GM23248 (cell line): ENCODE measurements around the gene NFAT5. TPM values are rescaled to one million over a fixed set of nuclear protein-coding genes. Genes with fewer than 3 reads are reported as not detected.

Experiments
- DNase-seq: peaks from one replicate; pipeline ENCODE4 v3.0.0-alpha.2; 2015
- H2AFZ ChIP-seq: fragments of 200-600 bp; sonication (generic); 2 replicates; pipeline ENCODE4 v1.6.1; 2016; ENCODE audit warnings: antibody characterized with exemption
- H3F3A ChIP-seq: fragments of 200-600 bp; sonication (generic); 2 replicates; pipeline ENCODE4 v1.6.1; 2016; ENCODE audit warnings: mild to moderate bottlenecking, antibody characterized with exemption, mixed run types; ENCODE audit not compliant: insufficient read depth
- H3K27ac ChIP-seq: fragments of 200-600 bp; sonication (generic); 2 replicates; pipeline ENCODE4 v1.5.1; 2016; ENCODE audit warnings: mild to moderate bottlenecking
- H3K27me3 ChIP-seq: fragments of 200-600 bp; sonication (generic); replicated peaks from 2 replicates; pipeline ENCODE4 v1.6.1; 2016; ENCODE audit warnings: mild to moderate bottlenecking; ENCODE audit not compliant: insufficient read depth
- H3K36me3 ChIP-seq: fragments of 200-600 bp; sonication (generic); 2 replicates; pipeline ENCODE4 v1.6.1; 2016; ENCODE audit warnings: low read depth, mild to moderate bottlenecking
- H3K4me1 ChIP-seq: fragments of 200-600 bp; sonication (generic); 2 replicates; pipeline ENCODE4 v1.6.1; 2016; ENCODE audit warnings: mild to moderate bottlenecking; ENCODE audit not compliant: insufficient read depth
- H3K4me2 ChIP-seq: fragments of 200-600 bp; sonication (generic); one replicate; pipeline ENCODE4 v1.6.1; 2016; ENCODE audit warnings: mild to moderate bottlenecking; ENCODE audit not compliant: unreplicated experiment
- H3K4me3 ChIP-seq: fragments of 200-600 bp; sonication (generic); 2 replicates; pipeline ENCODE4 v1.5.1; 2016; ENCODE audit warnings: mild to moderate bottlenecking
- H3K79me2 ChIP-seq: fragments of 200-600 bp; sonication (generic); 2 replicates; pipeline ENCODE4 v1.6.1; 2016; ENCODE audit warnings: mild to moderate bottlenecking; ENCODE audit not compliant: insufficient read depth
- H3K9ac ChIP-seq: fragments of 200-600 bp; sonication (generic); 2 replicates; pipeline ENCODE4 v1.6.1; 2016; ENCODE audit warnings: mild to moderate bottlenecking
- H3K9me2 ChIP-seq: fragments of 200-600 bp; sonication (generic); 2 replicates; pipeline ENCODE4 v1.6.1; 2016; ENCODE audit warnings: mixed run types, mild to moderate bottlenecking, moderate library complexity; ENCODE audit not compliant: insufficient read depth
- H3K9me3 ChIP-seq: fragments of 200-600 bp; sonication (generic); one replicate; pipeline ENCODE4 v1.6.1; 2017; ENCODE audit warnings: low read depth
- H4K20me1 ChIP-seq: fragments of 200-600 bp; sonication (generic); 2 replicates; pipeline ENCODE4 v1.6.0; 2016; ENCODE audit not compliant: insufficient read depth
- EZH2 ChIP-seq: fragments of 200-600 bp; sonication (generic); IDR thresholded peaks from 2 replicates; pipeline ENCODE4 v1.6.1; 2018; ENCODE audit warnings: antibody characterized with exemption, mild to moderate bottlenecking; ENCODE audit not compliant: insufficient read depth, poor library complexity, severe bottlenecking
- EZH2phosphoT487 ChIP-seq: fragments of 200-600 bp; sonication (generic); IDR thresholded peaks from 2 replicates; pipeline ENCODE4 v1.6.1; 2018; ENCODE audit warnings: antibody characterized with exemption, moderate library complexity, mild to moderate bottlenecking, low read depth; ENCODE audit not compliant: insufficient read depth
- WGBS, 2 experiments: methylation state at CpG; one replicate each; pipeline ENCODE4 v1.1.6; 2015 to 2017; ENCODE audit warnings: low lambda C conversion rate in 2 of 2, low coverage in 1 of 2; ENCODE audit errors: missing lambda C conversion rate in 2 of 2; 5-methylcytosine and 5-hydroxymethylcytosine counted together
- in situ Hi-C: fragments of 300-500 bp; cut with MboI; formaldehyde crosslinking; loops from 2 replicates; pipeline ENCODE4 v1.15.0; 2020
- polyA plus RNA-seq: library from polyadenylated mRNA; unstranded; fragments of >200 nt; fragmentation: Nextera tagmentation; extraction: Ambion mirVana; gene quantifications from 2 replicates; pipeline ENCODE4 v1.2.1, GENCODE V29; 2016
- total RNA-seq: library from RNA; depleted of rRNA; stranded (reverse); fragments of >200 nt; shearing (Covaris generic); gene quantifications from 2 replicates; pipeline ENCODE4 v1.2.3, GENCODE V29; 2014

The NFAT5 gene
- total and polyA plus RNA-seq, 2 experiments from 2014 or later, result 8.0 to 9.8 TPM

DNA sequence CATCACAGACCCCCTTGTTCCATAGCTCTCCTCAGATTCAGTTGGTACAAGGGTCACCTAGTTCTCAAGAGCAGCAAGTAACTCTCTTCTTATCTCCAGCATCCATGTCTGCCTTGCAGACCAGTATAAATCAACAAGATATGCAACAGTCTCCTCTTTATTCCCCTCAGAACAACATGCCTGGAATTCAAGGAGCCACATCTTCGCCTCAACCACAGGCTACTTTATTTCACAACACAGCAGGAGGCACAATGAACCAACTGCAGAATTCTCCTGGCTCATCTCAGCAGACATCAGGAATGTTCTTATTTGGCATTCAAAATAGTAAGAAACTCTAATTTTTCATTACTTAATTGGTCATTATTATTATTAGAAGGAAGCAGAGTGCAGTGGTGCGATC lies 128.2 kb downstream of the NFAT5 start:
- peaks cover 72% of the 10 kb centered on the region for H3F3A ChIP-seq
- H3K36me3 ChIP-seq, result peaks cover 83% of the 10 kb centered on the region
- H4K20me1 ChIP-seq, result no peaks in the 10 kb centered on the region
- H3K4me1 ChIP-seq, result peaks cover 8% of the 10 kb centered on the region; the same call in 1 of the 2 replicates
- H2AFZ ChIP-seq, result no peak overlapping the region
- peaks cover 66% of the 10 kb centered on the region for H3K79me2 ChIP-seq
- H3K4me3 ChIP-seq, result no peak overlapping the region
- no peaks in the 10 kb centered on the region for H3K27me3 ChIP-seq
- no peak overlapping the region for H3K27ac ChIP-seq
- no peaks in the 10 kb centered on the region for H3K9me2 ChIP-seq
- H3K4me2 ChIP-seq, result no peak overlapping the region
- no peak overlapping the region for H3K9ac ChIP-seq
- no peak for DNase-seq
- H3K9me3 ChIP-seq, result no peaks in the 10 kb centered on the region
- WGBS, 2 experiments, result 95 to 100% methylated on average over 2 of the region's 2 CpGs
- TF ChIP-seq EZH2 (no peak), EZH2phosphoT487 (no peak)
- in situ Hi-C loops, result no loop called here

DNA sequence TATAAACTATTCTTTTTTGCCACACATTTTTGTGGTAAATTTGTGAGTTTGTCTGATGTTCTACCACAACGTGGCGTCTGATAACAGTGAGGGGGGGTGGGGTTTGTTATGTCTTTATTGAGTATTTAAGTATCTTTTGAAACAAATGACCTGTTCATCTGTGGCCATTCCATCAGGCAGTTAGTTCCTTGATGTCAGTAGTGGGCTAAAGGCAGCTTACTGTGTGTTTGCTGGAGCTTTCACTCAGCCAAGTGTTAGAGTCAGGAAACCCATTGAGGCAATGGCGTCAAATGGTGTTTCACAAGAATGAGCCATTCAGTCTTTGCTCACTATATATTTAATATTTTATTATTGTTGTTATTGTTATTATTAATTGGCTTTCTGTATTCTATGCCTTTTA lies 132.6 kb downstream of the NFAT5 start:
- Histone ChIP-seq H3K79me2 (peaks cover 95% of the 10 kb centered on the region), H3K9me3 (no peaks in the 10 kb centered on the region), H3K27me3 (no peaks in the 10 kb centered on the region), H3K9ac (no peak overlapping the region), H3K4me1 (peaks cover 16% of the 10 kb centered on the region), H3F3A (peaks cover 64% of the 10 kb centered on the region), H3K4me2 (no peak overlapping the region), H4K20me1 (0 out of 2 replicates have a peak, but pooled peaks cover 4% of the 10 kb centered on the region), H3K36me3 (peaks cover 61% of the 10 kb centered on the region), H3K27ac (no peak overlapping the region), H3K9me2 (no peaks in the 10 kb centered on the region), H3K4me3 (no peak overlapping the region), H2AFZ (no peak overlapping the region)
- in situ Hi-C loops, result no loop called here
- no peak for TF ChIP-seq EZH2phosphoT487
- TF ChIP-seq EZH2, result no peak
- no peak for DNase-seq
- WGBS, 2 experiments, result 93 to 98% methylated on average over 3 of the region's 3 CpGs

- Histone ChIP-seq H3K36me3 (peaks cover 57% of the 10 kb centered on the region), H3K27me3 (no peaks in the 10 kb centered on the region), H3K9me2 (no peaks in the 10 kb centered on the region), H4K20me1 (0 out of 2 replicates have a peak, but pooled peaks cover 4% of the 10 kb centered on the region), H3K4me1 (peaks cover 22% of the 10 kb centered on the region), H3K4me3 (no peak overlapping the region), H3K9me3 (no peaks in the 10 kb centered on the region), H3K9ac (no peak overlapping the region), H3K4me2 (no peak overlapping the region), H3F3A (peaks cover 64% of the 10 kb centered on the region), H2AFZ (no peak overlapping the region), H3K79me2 (peaks cover 92% of the 10 kb centered on the region), H3K27ac (no peak overlapping the region)
- DNase-seq, result no peak
- TF ChIP-seq EZH2 (no peak), EZH2phosphoT487 (no peak)
- WGBS, 2 experiments, result 97 to 100% methylated on average over 1 of the region's 1 CpG
- in situ Hi-C loops, result no loop called here
Measured at GRCh38 chr16:69699915-69700314, 134.1 kb downstream of the NFAT5 start.

DNA sequence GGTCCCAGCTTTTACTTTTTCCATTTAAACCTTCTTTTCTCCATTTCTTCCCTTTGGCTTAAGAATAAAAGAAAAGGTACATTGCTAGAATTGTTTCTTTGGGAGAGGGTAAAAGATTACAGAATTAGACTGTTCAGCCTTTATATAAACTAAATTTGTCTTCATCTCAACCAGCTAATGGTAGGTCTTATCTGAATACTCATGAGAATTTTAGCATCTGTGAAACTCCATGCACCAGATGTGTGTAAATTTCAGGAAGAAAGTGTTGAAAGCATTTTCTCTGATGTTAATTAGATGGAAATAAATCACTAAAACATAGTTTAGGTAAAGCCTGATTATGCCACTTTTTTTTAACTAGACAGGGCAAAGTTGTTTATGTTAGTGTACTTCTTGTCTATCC lies 135.7 kb downstream of the NFAT5 start:
- no peaks in the 10 kb centered on the region for H3K27me3 ChIP-seq

DNA sequence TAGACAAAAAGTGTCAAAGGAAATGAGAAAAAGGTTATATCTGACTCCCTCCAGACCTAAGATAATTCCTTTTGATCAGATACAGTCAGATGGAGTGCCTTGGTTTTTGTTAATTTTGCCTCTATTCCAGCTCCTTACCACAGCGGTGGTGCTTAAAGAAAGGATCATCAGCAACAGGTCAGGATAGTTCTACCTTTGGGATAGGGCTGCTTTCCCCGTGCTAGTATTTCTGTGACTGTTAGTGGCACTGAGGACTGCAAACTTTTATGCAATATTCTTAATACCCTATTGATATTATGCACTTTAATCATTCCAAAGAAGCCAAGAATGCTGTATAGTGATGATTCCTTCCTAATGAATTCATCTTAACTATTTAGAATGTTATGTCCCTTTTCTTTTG lies 136.1 kb downstream of the NFAT5 start:
- no peak overlapping the region for H3K4me3 ChIP-seq
- H3K4me2 ChIP-seq, result no peak overlapping the region
- peaks cover 79% of the 10 kb centered on the region for H3K79me2 ChIP-seq
- H3K4me1 ChIP-seq, result peaks cover 32% of the 10 kb centered on the region
- no peak for TF ChIP-seq EZH2phosphoT487
- TF ChIP-seq EZH2, result no peak
- 49 to 58% methylated on average over 2 of the region's 2 CpGs for WGBS, 2 experiments
- H3K27me3 ChIP-seq, result no peaks in the 10 kb centered on the region
- peaks cover 39% of the 10 kb centered on the region for H3K36me3 ChIP-seq
- H2AFZ ChIP-seq, result no peak overlapping the region
- peaks cover 57% of the 10 kb centered on the region for H3F3A ChIP-seq
- H3K27ac ChIP-seq, result no peak overlapping the region
- 0 out of 2 replicates have a peak, but pooled peaks cover 4% of the 10 kb centered on the region for H4K20me1 ChIP-seq
- no peak overlapping the region for H3K9ac ChIP-seq
- DNase-seq, result no peak
- no peaks in the 10 kb centered on the region for H3K9me2 ChIP-seq
- in situ Hi-C loops, result no loop called here
- no peaks in the 10 kb centered on the region for H3K9me3 ChIP-seq

More for the DNA sequence above, 135.7 kb downstream of the NFAT5 start:
- Histone ChIP-seq H3K9me2 (no peaks in the 10 kb centered on the region), H3K36me3 (peaks cover 44% of the 10 kb centered on the region), H3K9ac (no peak overlapping the region), H3K27ac (no peak overlapping the region), H3K9me3 (no peaks in the 10 kb centered on the region), H3K79me2 (peaks cover 82% of the 10 kb centered on the region), H3K4me1 (peaks cover 28% of the 10 kb centered on the region), H2AFZ (no peak overlapping the region), H3F3A (peaks cover 54% of the 10 kb centered on the region), H3K4me2 (no peak overlapping the region), H3K4me3 (no peak overlapping the region), H4K20me1 (0 out of 2 replicates have a peak, but pooled peaks cover 4% of the 10 kb centered on the region)
- DNase-seq, result no peak
- TF ChIP-seq EZH2, result no peak
- TF ChIP-seq EZH2phosphoT487, result no peak
- in situ Hi-C loops, result no loop called here
